Embryonic facial prominence (tissue), 1 donor: Measurements from ENCODE around the gene PIK3R6.

Source experiments
- DNase-seq: peaks from one replicate; pipeline ENCODE4 v3.0.0-alpha.2; 2016; ENCODE audit errors: extremely low spot score

The PIK3R6 gene

GRCh38 chr17:8753136-8753975 is 114.1 kb downstream of the PIK3R6 start:
- no peak for DNase-seq
